ENCODE data around the gene POLDIP2.

POLDIP2 gene

GRCh38 chr17:28334171-28334570 is 23.2 kb downstream of the POLDIP2 start:
- no peak for DNase-seq (ENCODE audit: extremely low read depth, low read depth)
- no peak for TF ChIP-seq CTCF (IDR thresholded peaks at IDR 0.05; ENCODE audit: low read depth, low read length)

- no peak for TF ChIP-seq CTCF (IDR thresholded peaks at IDR 0.05; ENCODE audit: low read depth, low read length)
- no peak for DNase-seq (ENCODE audit: extremely low read depth, low read depth)
Observed at GRCh38 chr17:28333083-28333746, 24.1 kb downstream of the POLDIP2 start.

GRCh38 chr17:28331891-28332420 is 25.4 kb downstream of the POLDIP2 start:
- no peak for DNase-seq (ENCODE audit: extremely low read depth, low read depth)
- TF ChIP-seq CTCF (IDR thresholded peaks at IDR 0.05; ENCODE audit: low read depth, low read length), result no peak

- DNase-seq (ENCODE audit: extremely low read depth, low read depth), result no peak
- TF ChIP-seq CTCF (IDR thresholded peaks at IDR 0.05; ENCODE audit: low read depth, low read length), result no peak
Observed at GRCh38 chr17:28330671-28331070, 26.7 kb downstream of the POLDIP2 start.

DNA sequence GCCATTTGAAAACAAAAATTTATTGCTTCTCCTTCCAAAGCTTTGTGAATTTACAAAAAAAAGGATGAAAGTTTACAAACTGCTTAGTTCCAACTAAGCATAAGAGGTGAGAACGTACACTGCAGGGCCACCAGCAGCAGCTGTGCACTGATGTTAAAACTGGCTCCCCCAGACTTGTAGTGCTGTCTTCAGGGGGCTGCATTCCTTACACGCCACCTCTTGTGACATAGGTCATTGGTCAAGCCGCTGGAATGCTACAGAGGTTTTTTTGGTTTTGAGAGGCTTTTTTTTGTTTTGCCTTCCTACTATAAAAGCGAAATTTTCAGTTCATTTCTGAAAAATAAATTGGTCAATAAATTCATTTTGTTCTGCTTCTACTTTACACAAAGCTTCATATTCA is 29.0 kb downstream of the POLDIP2 start:
- DNase-seq (ENCODE audit: extremely low read depth, low read depth), result no peak
- TF ChIP-seq CTCF (IDR thresholded peaks at IDR 0.05; ENCODE audit: low read depth, low read length), result no peak

GRCh38 chr17:28327709-28328108 is 29.6 kb downstream of the POLDIP2 start:
- no peak for DNase-seq (ENCODE audit: extremely low read depth, low read depth)
- TF ChIP-seq CTCF (IDR thresholded peaks at IDR 0.05; ENCODE audit: low read depth, low read length), result no peak; the same call in 1 of the 2 replicates

- DNase-seq (ENCODE audit: extremely low read depth, low read depth), result no peak
- no peak for TF ChIP-seq CTCF (IDR thresholded peaks at IDR 0.05; ENCODE audit: low read depth, low read length)
Observed at GRCh38 chr17:28327031-28327607, 30.2 kb downstream of the POLDIP2 start.

All from AG09319 (cell line).